WERI-Rb-1 (cell line): ENCODE measurements around the gene FCGR2B.

ENCODE experiments used
- DNase-seq: peaks from one replicate; pipeline ENCODE4 v3.0.0-alpha.2; 2020
- H3K27ac ChIP-seq: fragments of 250-450 bp; sonication (Bioruptor Pico); 2 replicates; pipeline ENCODE4 v1.5.1; 2020; ENCODE audit warnings: mild to moderate bottlenecking, moderate library complexity
- H3K27me3 ChIP-seq: fragments of 250-450 bp; sonication (Bioruptor Pico); 2 replicates; pipeline ENCODE4 v1.5.1; 2021; ENCODE audit warnings: mild to moderate bottlenecking, low read depth, moderate library complexity; ENCODE audit not compliant: insufficient read depth, severe bottlenecking
- H3K36me3 ChIP-seq: fragments of 250-450 bp; sonication (Bioruptor Pico); 2 replicates; pipeline ENCODE4 v1.5.1; 2020; ENCODE audit warnings: mild to moderate bottlenecking, moderate library complexity
- H3K4me3 ChIP-seq: 2 replicates; pipeline ENCODE4 v1.5.1; 2011; ENCODE audit warnings: low read depth, mild to moderate bottlenecking, control low read depth, low read length
- H3K9me3 ChIP-seq: fragments of 250-450 bp; sonication (Bioruptor Pico); 2 replicates; pipeline ENCODE4 v1.5.1; 2021; ENCODE audit warnings: mild to moderate bottlenecking, moderate library complexity; ENCODE audit not compliant: severe bottlenecking
- TF ChIP-seq, protein P1 (sequence below): IDR thresholded peaks from 2 replicates; pipeline ENCODE4 v1.5.1; 2011; ENCODE audit warnings: low read depth, mild to moderate bottlenecking, control low read depth, inconsistent platforms, low read length

Gene FCGR2B

DNA sequence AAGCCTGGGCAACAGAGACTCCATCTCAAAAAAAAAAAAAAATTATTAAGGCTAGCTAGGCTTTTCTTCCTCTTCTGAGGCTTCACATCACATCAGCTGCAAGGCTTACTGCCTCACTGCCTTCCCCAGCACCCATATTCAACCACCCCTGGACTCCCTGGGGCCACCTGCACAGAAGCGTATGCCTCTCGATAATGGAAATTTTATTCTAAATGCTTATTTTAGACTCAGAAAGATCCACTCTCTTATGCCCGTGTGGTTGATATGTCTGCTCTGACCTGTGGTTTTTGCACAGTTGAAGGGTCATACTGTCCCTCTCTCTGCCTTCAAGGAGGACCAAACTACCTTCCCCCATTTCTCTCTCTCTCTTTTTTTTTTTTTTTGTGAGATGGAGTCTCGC, 42.6 kb downstream of the FCGR2B start:
- DNase-seq, result no peak
- H3K27ac ChIP-seq, result no peak overlapping the region
- TF ChIP-seq, protein P1, sequence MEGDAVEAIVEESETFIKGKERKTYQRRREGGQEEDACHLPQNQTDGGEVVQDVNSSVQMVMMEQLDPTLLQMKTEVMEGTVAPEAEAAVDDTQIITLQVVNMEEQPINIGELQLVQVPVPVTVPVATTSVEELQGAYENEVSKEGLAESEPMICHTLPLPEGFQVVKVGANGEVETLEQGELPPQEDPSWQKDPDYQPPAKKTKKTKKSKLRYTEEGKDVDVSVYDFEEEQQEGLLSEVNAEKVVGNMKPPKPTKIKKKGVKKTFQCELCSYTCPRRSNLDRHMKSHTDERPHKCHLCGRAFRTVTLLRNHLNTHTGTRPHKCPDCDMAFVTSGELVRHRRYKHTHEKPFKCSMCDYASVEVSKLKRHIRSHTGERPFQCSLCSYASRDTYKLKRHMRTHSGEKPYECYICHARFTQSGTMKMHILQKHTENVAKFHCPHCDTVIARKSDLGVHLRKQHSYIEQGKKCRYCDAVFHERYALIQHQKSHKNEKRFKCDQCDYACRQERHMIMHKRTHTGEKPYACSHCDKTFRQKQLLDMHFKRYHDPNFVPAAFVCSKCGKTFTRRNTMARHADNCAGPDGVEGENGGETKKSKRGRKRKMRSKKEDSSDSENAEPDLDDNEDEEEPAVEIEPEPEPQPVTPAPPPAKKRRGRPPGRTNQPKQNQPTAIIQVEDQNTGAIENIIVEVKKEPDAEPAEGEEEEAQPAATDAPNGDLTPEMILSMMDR, result no peak
- H3K4me3 ChIP-seq, result no peak overlapping the region
- H3K27me3 ChIP-seq, result peaks cover 94% of the 10 kb centered on the region
- peaks cover 2% of the 10 kb centered on the region for H3K9me3 ChIP-seq
- no peaks in the 10 kb centered on the region for H3K36me3 ChIP-seq

- Histone ChIP-seq H3K27me3 (peaks cover 94% of the 10 kb centered on the region), H3K4me3 (no peak overlapping the region), H3K9me3 (no peaks in the 10 kb centered on the region), H3K36me3 (no peaks in the 10 kb centered on the region), H3K27ac (no peak overlapping the region)
- DNase-seq, result no peak
- TF ChIP-seq, protein P1, result no peak
These were observed 43.2 kb downstream of the FCGR2B start for GRCh38 chr1:161706113-161706481.

- TF ChIP-seq, protein P1, result no peak
- H3K9me3 ChIP-seq, result no peaks in the 10 kb centered on the region
- H3K27ac ChIP-seq, result no peak within 1 kb of the TSS
- H3K4me3 ChIP-seq, result no peak within 1 kb of the TSS
- no peaks in the 10 kb centered on the region for H3K36me3 ChIP-seq
- H3K27me3 ChIP-seq, result peaks cover 95% of the 10 kb centered on the region
- no peak for DNase-seq
These were observed 43.8 kb downstream of the FCGR2B start, which contains the start of gene FCRLA for GRCh38 chr1:161706482-161707347. TSS of gene FCRLA (plus strand) at chr1:161707229. CDS start at chr1:161707265, 36 bp downstream.

DNA sequence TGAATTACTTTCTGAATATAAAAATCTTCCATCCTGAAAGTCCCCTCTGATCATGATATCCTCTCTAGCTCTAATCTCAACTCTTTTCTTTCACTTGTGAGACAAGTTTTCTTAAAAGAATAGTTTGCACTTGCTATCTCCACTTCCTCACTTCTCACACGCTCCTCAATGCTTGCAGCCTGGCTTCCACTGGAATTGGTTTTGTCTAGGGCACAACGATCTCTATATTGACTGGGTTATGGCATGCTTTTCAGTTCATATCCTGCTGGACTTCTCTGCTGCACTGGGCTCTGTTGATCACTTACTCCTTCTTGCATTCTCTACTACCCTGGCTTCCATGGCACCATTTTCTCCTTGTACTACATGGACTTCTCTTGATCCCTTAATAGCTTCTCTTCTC, 44.6 kb downstream of the FCGR2B start:
- H3K36me3 ChIP-seq, result no peaks in the 10 kb centered on the region
- H3K9me3 ChIP-seq, result no peaks in the 10 kb centered on the region
- H3K27me3 ChIP-seq, result peaks cover 97% of the 10 kb centered on the region
- no peak overlapping the region for H3K4me3 ChIP-seq
- no peak for DNase-seq
- no peak overlapping the region for H3K27ac ChIP-seq
- TF ChIP-seq, protein P1, result no peak

GRCh38 chr1:161709373-161709772, 46.4 kb downstream of the FCGR2B start:
- no peak overlapping the region for H3K27ac ChIP-seq
- no peak for DNase-seq

More at GRCh38 chr1:161709373-161709772, 46.4 kb downstream of the FCGR2B start:
- Histone ChIP-seq H3K36me3 (no peaks in the 10 kb centered on the region), H3K4me3 (no peak overlapping the region), H3K27me3 (peaks cover 100% of the 10 kb centered on the region), H3K9me3 (peaks cover 6% of the 10 kb centered on the region)
- TF ChIP-seq, protein P1, result no peak
